IPS-NIHi7 (cell line): ENCODE measurements around the gene GLYAT.

ENCODE experiments used
- DNase-seq: peaks from one replicate; pipeline ENCODE4 v3.0.0; 2012; ENCODE audit warnings: mixed read lengths; ENCODE audit errors: extremely low spot score

GLYAT gene, protein sequence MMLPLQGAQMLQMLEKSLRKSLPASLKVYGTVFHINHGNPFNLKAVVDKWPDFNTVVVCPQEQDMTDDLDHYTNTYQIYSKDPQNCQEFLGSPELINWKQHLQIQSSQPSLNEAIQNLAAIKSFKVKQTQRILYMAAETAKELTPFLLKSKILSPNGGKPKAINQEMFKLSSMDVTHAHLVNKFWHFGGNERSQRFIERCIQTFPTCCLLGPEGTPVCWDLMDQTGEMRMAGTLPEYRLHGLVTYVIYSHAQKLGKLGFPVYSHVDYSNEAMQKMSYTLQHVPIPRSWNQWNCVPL

DNA sequence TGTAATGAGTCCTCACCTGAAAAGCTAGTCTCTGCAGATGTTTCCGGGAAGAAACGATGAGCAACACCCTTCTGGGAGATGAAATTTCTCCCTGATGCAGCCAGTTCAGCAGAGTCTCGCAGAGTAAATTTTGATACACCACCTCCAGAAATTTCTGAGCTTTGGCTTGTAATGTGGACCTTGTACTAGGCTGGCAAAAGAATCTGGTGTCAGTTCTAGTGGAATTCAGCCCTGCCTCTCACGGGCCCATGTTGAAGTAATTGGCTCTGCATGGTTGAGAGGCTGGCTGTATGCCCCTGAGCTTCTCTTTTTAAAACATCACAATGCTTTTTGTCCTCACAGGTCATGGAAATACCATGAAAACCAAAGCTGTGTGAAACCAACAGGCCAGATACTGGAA, at the start of gene GLYAT:
Gene GLYAT, minus strand, starts transcription at position 125 of the 400 bp plus-strand sequence. CDS start 7,447 bp downstream, outside the sequence.
- no peak for DNase-seq

DNA sequence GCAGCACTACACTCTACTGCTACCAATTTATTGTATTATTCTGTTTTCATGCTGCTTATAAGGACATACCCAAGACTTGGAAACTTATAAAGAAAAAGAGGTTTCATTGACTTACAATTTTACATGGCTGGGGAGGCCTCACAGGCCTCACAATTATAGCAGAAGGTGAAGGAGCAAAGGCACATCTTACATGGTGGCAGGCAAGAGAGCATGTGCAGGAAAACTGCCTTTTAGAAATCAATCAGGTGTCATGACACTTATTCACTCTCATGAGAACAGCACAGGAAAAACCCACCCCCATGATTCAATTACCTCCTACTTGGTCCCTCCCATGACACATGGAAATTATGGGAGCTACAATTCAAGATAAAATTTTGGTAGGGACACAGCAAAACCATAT, 49.6 kb upstream of the GLYAT start:
- DNase-seq: no peak

DNA sequence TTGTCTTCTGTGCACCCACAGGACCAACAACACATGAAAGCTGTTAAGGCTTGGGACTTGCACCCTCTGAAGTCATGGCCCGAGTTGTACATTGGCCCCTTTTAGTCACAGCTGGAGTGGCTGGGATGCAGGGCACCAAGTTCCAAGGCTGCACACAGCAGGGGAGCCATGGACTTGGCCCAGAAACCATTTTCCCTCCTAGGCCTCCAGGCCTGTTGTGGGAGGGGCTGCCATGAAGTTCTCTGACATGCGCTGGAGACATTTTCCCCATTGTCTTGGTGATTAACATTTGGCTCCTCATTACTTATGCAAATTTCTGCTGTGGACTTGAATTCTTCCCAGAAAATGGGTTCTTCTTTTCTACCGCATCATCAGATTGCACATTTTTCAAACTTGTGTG, 48.8 kb upstream of the GLYAT start:
- no peak for DNase-seq

DNA sequence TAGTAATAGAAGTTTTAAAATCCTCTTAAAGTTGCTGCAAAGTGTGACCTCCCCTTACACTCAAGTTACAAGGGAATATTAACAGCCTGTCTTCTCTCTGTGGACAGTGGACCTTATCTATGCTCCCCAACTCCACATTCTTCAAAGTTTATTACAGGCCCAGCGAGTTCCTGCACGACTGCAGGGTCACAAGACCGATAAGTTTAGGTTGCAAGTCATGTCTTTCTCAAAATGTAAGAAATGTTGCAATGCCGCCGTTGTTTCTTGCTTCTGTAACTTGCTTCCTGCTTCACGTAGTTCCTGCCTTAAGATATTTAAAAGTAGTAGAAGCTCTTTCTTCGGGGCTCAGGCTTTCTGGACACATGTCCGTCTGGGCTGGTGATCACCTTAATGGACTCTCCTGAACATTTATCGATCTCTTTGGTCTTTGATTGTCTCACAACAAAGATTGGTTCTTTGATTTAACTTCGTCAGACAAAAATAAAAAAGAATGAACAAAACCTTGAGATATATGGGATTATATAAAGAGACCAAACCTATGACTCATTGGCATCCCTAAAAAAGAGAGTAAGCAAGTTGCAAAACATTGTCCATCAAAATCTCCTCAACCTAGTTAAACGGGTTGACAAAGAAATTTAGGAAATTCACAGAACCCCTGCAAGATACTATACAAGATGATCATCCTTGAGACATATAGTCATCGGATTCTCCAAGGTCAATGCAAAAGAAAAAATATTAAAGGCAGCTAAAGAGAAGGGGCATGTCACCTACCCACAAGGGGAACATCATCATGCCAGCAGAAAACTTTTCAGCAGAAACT, 45.4 kb upstream of the GLYAT start:
- DNase-seq: no peak

DNA sequence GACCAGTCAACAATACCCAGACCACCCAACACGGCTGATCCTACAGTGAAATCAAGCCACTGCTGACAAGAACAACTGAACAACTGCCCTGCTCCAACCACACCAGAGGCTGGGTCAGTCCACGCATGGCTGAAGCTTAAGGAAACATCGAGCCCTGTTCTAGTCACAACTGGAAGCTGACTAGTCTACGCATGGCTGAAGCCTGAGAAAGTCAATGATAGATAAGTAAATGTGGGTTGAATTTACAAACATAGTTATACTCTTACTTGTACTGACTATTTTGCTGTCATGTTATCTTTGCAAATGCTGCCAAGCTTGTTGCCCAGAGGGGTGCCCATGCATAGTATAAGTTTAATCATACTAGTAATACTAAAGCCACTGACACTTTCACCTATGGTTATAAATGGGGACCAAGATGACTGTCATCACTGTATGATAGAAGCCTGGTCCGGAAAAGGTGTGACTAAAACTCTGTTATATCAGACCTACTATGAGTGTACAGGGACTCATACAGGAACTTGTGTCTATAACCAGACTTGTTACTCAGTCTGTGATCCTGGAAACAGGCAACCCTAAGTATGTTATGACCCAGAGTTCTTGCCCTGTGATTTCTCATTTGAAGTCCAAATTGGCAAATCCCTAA, 43.4 kb upstream of the GLYAT start:
- no peak for DNase-seq

DNA sequence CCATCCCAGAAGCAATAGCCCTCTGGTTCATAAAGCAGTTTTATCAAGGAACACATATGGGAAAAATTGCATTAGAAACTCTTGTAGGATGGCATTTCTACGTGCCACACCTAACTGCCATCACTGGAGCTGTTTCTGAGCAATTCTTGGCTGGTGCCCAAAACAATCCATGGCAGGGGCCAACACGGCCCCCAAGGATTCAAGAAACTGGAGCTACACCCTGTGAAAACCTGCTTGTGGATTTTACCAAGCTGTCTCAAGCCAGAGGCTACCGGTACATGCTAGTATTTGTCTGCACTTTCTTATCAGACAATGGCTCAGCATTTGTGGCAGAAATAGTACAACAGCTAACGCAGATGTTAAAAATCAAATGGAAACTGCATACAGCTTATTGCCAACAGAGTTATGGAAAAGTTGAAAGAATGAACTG, 42.4 kb upstream of the GLYAT start:
- no peak for DNase-seq

DNA sequence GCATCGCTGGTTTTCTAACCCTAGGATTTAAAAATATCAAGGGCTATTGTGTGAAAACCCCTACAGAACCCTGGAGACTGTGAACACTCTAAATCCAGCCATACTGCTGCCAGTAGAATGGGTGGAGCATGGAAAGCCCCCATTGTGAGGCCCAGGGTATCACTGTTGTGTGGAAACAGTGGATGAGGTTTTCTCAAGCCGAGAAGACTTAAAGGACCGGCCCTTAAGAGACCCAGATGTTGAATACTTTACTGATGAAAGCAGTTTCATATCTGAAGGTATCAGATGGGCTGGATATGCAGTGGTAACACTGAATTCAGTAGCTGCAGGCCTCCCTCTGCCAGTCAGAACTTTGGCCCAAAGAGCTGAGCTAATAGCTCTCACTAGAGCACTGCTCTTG, 41.6 kb upstream of the GLYAT start:
- no peak for DNase-seq

DNA sequence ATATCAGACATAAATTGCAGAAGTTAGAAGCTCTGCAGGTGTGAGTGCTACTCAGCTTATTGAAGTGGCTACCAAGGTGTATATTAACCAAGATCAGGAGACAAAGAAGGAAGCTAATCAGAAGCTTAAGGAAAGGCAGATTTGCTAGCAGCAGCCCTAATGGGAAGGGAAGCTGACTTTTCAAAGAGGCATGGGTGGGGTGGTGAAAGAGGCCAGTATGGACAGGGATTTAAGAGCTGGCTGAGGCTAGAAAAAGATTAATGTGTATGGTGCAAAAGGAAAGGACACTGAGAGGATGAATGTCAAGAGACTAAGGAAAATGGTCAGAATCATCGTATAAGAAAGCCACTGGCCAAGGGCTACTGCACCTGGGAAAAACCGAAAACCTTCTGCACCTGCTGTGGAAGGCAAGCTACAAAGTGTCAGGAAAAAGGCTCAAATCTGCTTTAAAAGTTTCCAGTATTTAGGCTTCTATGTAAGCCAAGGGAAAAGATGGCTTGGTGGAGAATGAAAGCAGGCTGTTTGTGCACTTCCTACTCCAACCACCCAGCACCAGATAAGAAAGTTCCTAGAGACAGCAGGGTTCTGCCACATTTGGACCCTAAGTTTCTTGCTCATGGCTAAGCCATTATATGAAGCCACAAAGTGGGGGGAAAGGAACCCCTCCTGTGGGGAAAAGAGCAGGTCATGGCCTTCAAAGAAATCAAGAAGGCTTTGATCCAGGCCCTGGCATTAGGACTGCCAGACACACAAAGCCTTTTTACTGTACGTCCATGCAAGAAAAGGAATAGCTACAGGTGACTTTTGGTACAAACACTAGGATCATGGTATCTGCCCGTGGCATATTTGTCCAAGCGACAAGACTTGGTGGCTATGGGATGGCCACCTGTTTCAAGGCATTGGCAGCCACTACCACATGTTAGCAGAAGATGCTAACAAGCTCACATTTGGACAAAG, 40.9 kb upstream of the GLYAT start:
- no peak for DNase-seq

DNA sequence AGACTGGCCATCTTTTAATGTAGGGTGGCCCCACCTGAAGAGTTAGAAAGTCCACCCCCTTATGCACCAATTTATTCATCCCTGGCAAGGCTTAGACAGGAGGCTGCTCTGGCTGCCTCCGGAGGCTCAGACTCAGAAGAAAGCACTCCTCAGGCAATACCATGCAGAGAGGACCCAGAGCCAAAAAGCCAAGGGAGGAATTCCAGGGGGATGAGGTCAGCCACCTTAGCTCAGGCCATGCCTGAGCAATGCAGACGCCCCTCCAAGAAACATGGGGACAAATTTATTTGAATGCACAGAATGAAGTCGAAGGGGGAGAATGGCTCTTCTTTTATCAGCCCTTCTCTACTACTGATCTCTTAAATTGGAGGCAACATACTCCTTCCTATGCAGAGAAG, 39.7 kb upstream of the GLYAT start:
- no peak for DNase-seq

DNA sequence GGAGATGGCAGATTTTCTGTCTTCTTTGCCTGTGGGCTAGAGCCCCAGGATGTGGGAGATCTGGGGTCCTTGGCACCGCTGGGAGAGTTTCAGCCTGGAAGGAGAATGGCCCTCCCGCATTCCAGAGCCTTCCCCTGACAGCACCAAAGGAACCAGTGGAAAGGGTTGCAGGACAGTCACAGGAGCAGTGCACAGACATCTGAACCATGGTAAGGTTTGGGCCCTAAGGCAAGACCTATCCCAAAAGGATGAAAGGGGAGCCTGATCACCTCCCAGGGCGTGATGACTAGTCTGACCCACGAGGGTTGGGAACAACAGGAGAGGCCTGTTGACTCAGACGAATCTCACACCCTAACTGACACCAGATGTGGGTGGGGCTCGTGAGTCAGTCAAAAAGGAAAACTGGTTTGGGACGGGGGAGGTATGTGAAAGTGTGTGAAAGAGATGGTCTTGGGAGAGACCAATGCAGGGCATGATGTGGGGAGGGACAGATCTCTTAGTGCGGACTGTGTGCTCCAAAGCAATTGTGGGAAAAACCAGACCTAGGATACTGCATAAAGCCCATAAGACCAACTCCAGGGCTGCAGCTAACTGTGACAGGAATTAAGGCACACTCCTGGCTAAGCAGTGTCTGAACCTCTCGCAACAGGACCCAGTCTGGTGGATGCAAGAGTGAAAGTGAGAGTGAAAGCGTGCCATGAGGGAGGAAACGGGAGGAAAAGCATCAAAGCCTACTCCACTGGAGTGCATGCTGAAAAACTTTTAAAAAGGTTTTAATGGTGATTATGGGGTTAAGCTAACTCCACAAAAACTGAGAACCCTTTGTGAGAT, 39.1 kb upstream of the GLYAT start:
- no peak for DNase-seq

DNA sequence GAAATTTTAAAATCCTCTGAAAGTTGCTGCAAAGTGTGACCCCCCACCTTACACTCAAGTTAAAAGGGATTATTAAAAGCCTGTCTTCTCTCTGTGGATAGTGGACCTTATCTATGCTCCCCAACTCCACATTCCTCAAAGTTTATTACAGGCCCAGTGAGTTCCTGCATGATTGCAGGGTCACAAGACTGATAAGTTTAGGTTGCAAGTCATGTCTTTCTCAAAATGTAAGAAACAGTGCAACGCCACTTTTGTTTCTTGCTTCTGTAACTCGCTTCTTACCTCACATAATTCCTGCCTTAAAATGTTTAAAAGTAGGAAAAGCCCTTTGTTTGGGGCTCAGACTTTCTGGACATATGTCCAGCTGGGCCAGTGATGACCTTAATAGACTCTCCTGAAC, 38.4 kb upstream of the GLYAT start:
- DNase-seq: no peak

DNA sequence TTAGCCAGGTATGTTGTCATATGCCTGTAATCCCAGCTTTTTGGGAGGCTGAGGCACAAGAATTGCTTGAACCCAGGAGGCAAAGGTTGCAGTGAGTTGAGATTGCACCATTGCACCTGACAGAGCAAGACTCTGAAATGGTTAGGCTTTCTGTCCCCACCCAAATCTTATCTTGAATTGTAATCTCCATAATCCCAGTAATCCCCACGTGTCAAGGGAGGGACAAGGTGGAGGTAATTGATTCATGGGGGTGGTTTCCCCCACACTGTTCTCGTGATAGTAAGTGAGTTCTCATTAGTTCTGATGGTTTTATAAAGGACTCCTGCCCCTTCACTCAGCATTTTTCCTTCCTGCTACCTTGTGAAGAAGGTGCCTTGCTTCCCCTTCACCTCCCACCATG, 37.6 kb upstream of the GLYAT start:
- no peak for DNase-seq

DNA sequence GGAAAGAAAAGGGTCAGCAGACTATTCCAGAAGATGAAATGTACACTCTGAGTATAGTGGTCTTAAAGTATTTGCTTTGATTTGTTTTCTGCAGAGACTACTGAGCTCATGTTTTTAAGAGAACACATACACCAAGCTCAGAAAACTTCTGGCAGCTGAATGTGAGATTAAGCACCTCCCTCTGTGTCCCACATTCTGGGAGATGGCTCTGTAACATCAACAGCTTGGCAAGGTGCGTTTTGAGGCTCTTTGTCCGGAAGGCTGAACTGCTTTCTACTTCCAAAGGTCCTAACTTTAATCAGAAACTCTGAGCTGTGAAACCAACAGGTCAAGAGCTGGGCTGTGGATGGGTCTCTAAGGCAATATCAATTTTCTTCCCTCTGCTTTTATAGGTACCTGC, 36.4 kb upstream of the GLYAT start:
- no peak for DNase-seq

DNA sequence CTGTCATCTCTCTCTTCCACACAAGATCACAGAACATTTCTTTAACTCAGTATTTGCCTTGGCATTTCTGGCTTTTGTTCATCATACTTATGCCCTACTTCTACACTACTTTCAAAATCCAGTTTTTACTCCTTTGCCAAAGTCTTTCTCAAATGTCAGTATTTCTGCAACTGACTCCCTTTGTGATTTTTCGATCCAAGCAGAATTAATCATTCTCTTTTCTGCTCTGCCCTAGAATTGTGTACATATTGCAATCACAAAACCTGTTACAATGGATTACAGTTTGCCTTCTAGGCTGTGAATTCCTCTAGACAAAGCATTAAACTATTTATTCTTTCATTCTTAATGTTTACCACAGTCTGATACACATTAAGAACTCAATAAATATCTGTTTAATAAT, 33.3 kb upstream of the GLYAT start:
- DNase-seq: no peak

DNA sequence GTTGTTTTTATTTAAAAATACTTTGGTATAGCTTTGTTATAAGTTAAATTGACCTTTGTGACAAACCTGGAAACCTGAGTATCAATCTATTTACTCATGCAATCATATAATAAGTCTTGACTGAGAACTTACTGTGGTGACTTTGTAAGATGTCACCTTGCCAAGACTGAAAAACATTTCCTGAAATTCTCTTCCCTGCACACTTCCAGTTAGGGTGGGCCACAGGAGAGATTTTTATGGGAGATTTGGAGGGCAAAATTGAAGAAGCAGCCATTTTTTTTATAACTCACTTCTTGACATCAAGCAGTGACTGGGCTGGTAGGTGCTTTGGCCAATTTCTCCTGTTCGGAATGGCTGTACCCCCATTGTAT, 31.4 kb upstream of the GLYAT start:
- DNase-seq: no peak

DNA sequence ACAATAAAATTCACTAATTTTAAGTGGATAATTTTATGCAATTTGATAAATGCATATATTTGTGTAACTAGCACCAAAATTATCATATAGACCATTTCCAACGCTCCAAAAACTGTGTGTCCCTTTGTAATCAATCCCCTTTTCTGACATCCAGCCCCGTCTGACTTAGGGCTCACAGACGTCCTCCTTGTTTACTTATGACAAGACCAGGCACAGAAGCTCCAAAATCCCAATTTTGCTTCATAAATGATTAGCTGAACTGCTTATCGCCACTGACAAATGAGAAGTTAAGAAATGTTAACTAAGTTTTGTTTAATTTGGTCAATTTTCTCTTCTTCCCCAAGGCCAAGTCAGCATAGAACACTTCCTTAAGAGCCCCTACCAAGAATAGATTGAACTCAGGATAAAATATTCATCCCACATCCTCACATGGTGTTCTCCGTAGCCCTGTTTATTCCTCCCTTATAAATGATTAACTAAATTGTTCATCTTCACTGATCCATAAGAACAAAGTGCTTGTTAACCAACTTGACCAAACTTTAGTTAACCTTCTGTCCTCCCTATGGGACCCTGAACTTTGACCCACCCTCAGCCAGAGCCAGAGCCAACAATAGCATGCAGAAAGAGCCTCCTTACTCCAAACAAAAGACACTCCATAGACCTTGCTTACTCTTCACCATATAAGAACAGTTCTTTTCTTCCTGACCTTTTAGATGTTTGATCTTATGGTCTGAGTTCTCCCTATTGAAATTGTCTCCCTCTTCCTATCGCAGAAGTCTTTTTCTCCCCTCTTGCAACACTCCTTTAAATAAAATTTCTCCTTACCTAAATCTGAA, 30.8 kb upstream of the GLYAT start:
- DNase-seq: no peak

DNA sequence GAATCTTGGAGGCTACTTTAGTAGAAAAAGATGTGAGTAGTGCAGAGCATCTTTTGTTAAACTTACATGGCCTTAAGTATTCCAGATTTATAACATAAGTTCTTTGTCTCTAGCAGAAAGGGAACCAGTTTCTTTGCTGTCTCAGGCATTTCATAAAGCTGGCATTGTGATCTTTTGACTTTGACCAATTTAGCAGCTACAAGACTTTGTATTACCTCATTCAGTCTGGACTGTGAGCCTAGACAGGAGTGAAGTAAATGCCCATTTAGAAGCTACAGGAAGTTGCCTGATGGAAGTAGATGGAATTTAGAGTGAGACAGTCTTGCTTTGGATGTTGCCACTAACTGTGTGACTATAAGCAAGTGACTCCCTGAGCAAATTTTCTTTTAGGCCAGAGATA, 25.7 kb upstream of the GLYAT start:
- no peak for DNase-seq

DNA sequence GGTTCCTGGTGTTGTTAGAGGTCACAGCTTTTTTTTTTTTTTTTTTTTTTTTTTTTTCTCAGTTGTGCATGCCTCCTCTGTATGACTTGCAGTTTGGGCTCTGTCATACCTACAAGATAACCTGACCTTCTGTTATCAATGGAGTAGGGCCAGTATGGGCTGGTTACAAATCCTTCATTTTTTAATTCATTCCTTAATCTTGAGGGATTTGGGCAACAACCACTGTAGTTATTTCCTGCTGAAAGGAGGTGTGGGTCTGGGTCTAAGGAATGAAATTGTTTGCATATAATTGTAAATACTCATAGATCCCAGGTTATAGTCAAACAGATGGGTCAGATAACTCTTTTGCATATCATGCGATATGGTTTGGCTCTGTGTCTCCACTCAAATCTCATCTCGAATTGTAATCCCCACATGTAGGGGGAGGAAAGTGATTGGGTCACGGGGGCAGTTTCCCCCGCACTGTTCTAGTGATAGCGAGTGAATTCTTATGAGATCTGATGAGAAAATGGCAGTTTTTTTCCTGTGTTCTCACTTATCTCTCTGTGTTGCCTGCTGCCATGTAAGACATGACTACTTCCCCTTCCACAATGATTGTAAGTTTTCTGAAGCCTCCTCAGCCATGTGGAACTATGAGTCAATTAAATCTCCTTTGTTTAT, 14.1 kb upstream of the GLYAT start:
- DNase-seq: no peak

DNA sequence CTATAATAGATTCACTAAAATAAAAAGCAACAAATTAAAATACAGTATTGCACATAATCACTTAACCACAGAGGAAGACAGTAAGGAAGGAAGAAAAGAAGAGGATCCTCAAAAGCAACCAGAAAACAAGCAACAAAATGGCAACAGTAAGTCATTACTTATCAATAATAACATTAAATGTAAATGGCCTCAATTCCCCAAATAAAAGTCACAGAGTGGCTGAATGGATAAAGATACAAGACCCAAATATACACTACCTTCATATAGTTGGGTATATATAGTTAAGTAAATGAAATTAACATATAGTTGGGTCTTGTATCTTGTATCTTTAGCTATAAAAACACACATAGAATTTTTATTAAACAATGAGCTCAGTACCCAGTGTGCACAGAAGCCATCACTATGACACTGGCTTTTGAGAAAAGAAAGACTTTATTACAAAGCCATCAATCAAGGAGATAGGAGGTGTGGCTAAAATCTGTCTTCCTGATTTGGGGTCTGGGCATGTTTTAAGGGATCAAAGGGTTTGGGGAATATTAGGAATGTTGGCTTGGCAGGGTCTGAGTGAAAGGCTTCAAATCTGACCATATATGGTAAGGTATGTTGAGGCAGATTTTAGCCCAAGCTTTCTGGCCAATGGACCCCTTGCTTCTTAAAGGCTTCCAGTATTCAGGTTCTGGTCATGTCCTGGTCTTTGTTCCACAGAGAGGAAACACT, 13.4 kb upstream of the GLYAT start:
- no peak for DNase-seq
